HG02970 (cell line): ENCODE results near the gene TIAM2.

Experiments used
- ATAC-seq: cut with Tn5 transposase; IDR thresholded peaks from one replicate; pipeline ENCODE4 v1.9.1; 2021; ENCODE audit warnings: mild to moderate bottlenecking, moderate library complexity, moderate number of reproducible peaks; ENCODE audit not compliant: unreplicated experiment, low FRiP score

The TIAM2 gene

GRCh38 chr6:155054491-155055250, 59.6 kb downstream of the TIAM2 start:
- ATAC-seq: no peak

GRCh38 chr6:155055729-155056128, 60.6 kb downstream of the TIAM2 start:
- ATAC-seq: no peak

- no peak for ATAC-seq
These were observed 61.6 kb downstream of the TIAM2 start for GRCh38 chr6:155056756-155057155.

- ATAC-seq: no peak
These were observed 66.3 kb downstream of the TIAM2 start for GRCh38 chr6:155061381-155061780.

- ATAC-seq: no peak
These were observed 67.8 kb downstream of the TIAM2 start for GRCh38 chr6:155062866-155063341.

GRCh38 chr6:155064303-155064702, 69.2 kb downstream of the TIAM2 start:
- ATAC-seq: no peak

- no peak for ATAC-seq
These were observed 71.2 kb downstream of the TIAM2 start for GRCh38 chr6:155066361-155066760.

- no peak for ATAC-seq
These were observed 72.0 kb downstream of the TIAM2 start for GRCh38 chr6:155066921-155067680.

- no peak for ATAC-seq
These were observed 73.0 kb downstream of the TIAM2 start for GRCh38 chr6:155067956-155068615.

- ATAC-seq: no peak
These were observed 74.4 kb downstream of the TIAM2 start for GRCh38 chr6:155069543-155069942.

- ATAC-seq: no peak
These were observed 81.0 kb downstream of the TIAM2 start for GRCh38 chr6:155075930-155076695.

GRCh38 chr6:155077331-155077730, 82.2 kb downstream of the TIAM2 start:
- ATAC-seq: no peak

GRCh38 chr6:155077784-155078183, 82.7 kb downstream of the TIAM2 start:
- ATAC-seq: no peak

- no peak for ATAC-seq
These were observed 83.2 kb downstream of the TIAM2 start for GRCh38 chr6:155078331-155078745.

GRCh38 chr6:155079985-155080452, 84.9 kb downstream of the TIAM2 start:
- ATAC-seq: no peak

- no peak for ATAC-seq
These were observed 86.0 kb downstream of the TIAM2 start for GRCh38 chr6:155080881-155081845.

GRCh38 chr6:155084431-155085123, 89.5 kb downstream of the TIAM2 start:
- no peak for ATAC-seq

- ATAC-seq: no peak
These were observed 90.6 kb downstream of the TIAM2 start for GRCh38 chr6:155085582-155086257.
